ENCODE results near the gene UBXN2A. TPM values are rescaled to one million over a fixed set of nuclear protein-coding genes. Genes with fewer than 3 reads are reported as not detected.

The UBXN2A gene
- total and polyA plus RNA-seq, 4 experiments from 2014 or later = 9.7 to 15.0 (median 13.4) TPM

DNA sequence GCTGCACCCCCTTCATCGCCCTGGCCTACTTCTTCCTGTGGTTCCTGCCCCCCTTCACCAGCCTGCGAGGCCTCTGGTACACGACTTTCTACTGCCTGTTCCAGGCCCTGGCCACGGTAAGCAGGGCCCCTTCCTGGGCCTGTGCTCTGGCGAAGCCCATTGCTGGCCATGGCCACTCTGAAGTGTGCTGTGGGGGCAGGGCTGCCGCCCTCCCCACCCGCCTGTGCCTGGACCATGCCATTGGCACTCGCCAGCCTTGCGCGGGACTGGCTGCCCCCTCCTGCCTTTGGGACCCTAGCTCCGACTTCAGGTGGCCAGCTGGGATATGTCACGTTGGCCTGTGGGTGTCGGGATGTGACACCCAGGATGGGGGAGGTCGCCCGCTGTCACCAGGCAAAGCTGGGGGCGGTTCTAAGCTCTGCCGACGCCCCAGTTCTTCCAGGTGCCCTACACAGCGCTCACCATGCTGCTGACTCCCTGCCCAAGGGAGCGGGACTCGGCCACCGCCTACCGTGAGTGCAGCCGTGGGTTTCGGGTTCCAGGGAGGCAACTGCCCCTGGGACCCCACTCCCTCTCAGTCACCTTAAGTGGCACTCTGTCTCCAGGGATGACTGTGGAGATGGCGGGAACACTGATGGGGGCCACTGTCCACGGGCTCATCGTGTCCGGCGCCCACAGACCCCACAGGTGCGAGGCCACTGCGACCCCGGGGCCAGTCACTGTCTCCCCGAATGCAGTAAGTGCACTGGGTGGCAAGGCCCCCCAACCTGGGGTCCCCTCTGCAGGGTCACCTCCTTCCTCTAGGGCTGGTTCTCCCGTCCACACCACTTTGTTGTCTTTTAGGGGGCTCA, 76.8 kb downstream of the UBXN2A start:
- POLR2A ChIA-PET (ENCODE audit: partially characterized antibody) = interaction anchor here (0.7 kb wide), 1 partner anchor 90 kb away, joined by 3 read pairs; the partner anchor contains the start of gene ATAD2B

GRCh38 chr2:24017711-24018110, 77.4 kb downstream of the UBXN2A start:
- intact Hi-C loops (cut with micrococcal nuclease) = no loop called here
- CTCF ChIA-PET (ENCODE audit: partially characterized antibody) = no interaction called here

More for the DNA sequence above, 76.8 kb downstream of the UBXN2A start:
- Mint-ChIP-seq H3K27ac (no peak overlapping the region), H3K27me3 (peaks cover 8 to 10% of the 10 kb centered on the region in 2 donors), H3K36me3 (peaks cover 0 to 3% of the 10 kb centered on the region in 2 donors), H3K9me3 (no peaks in the 10 kb centered on the region), H3K4me1 (no peaks in the 10 kb centered on the region), H3K4me3 (no peak overlapping the region)
- H3K9me3 ChIP-seq (ENCODE audit: control insufficient read depth in 1 of 2, low read length in 2 of 2) = no peaks in the 10 kb centered on the region
- no peaks in the 10 kb centered on the region for H3K4me1 ChIP-seq (ENCODE audit: insufficient read depth, low read length)
- intact Hi-C loops (cut with micrococcal nuclease) = no loop called here
- no peak overlapping the region for H3K27ac ChIP-seq (ENCODE audit: low read depth, low read length)
- no peak overlapping the region for H3K4me3 ChIP-seq (ENCODE audit: low read length in 2 of 2)
- DNase-seq = no peak
- CTCF ChIA-PET (ENCODE audit: partially characterized antibody) = no interaction called here
- no peaks in the 10 kb centered on the region for H3K27me3 ChIP-seq (ENCODE audit: insufficient read depth, low read length)
- no peaks in the 10 kb centered on the region for H3K36me3 ChIP-seq (ENCODE audit: insufficient read depth, low read length)

GRCh38 chr2:24018241-24018640, 78.0 kb downstream of the UBXN2A start:
- POLR2A ChIA-PET (ENCODE audit: partially characterized antibody) = no interaction called here
- H3K27ac ChIP-seq (ENCODE audit: low read depth, low read length) = no peak overlapping the region
- no peaks in the 10 kb centered on the region for H3K4me1 Mint-ChIP-seq
- no peak overlapping the region for H3K4me3 Mint-ChIP-seq
- peaks cover 2 to 7% of the 10 kb centered on the region in 2 donors for H3K27me3 Mint-ChIP-seq
- no peaks in the 10 kb centered on the region for H3K36me3 ChIP-seq (ENCODE audit: insufficient read depth, low read length)
- CTCF ChIA-PET (ENCODE audit: partially characterized antibody) = no interaction called here
- H3K27ac Mint-ChIP-seq = no peak overlapping the region
- H3K4me1 ChIP-seq (ENCODE audit: insufficient read depth, low read length) = no peaks in the 10 kb centered on the region
- DNase-seq = no peak
- H3K9me3 Mint-ChIP-seq = no peaks in the 10 kb centered on the region
- intact Hi-C loops (cut with micrococcal nuclease) = no loop called here
- H3K9me3 ChIP-seq (ENCODE audit: control insufficient read depth in 1 of 2, low read length in 2 of 2) = no peaks in the 10 kb centered on the region
- peaks cover 10 to 13% of the 10 kb centered on the region in 2 donors for H3K36me3 Mint-ChIP-seq
- no peak overlapping the region for H3K4me3 ChIP-seq (ENCODE audit: low read length in 2 of 2)
- H3K27me3 ChIP-seq (ENCODE audit: insufficient read depth, low read length) = no peaks in the 10 kb centered on the region

More at GRCh38 chr2:24017711-24018110, 77.4 kb downstream of the UBXN2A start:
- no peak overlapping the region for H3K4me3 Mint-ChIP-seq
- no peak overlapping the region for H3K4me3 ChIP-seq (ENCODE audit: low read length in 2 of 2)
- H3K27ac ChIP-seq (ENCODE audit: low read depth, low read length) = no peak overlapping the region
- no peaks in the 10 kb centered on the region for H3K9me3 ChIP-seq (ENCODE audit: control insufficient read depth in 1 of 2, low read length in 2 of 2)
- no peaks in the 10 kb centered on the region for H3K36me3 ChIP-seq (ENCODE audit: insufficient read depth, low read length)
- no peak for DNase-seq
- peaks cover 2 to 7% of the 10 kb centered on the region in 2 donors for H3K27me3 Mint-ChIP-seq
- peaks cover 5 to 8% of the 10 kb centered on the region in 2 donors for H3K36me3 Mint-ChIP-seq
- H3K4me1 Mint-ChIP-seq = no peaks in the 10 kb centered on the region
- no peaks in the 10 kb centered on the region for H3K9me3 Mint-ChIP-seq
- H3K27ac Mint-ChIP-seq = no peak overlapping the region
- H3K27me3 ChIP-seq (ENCODE audit: insufficient read depth, low read length) = no peaks in the 10 kb centered on the region
- POLR2A ChIA-PET (ENCODE audit: partially characterized antibody) = no interaction called here
- no peaks in the 10 kb centered on the region for H3K4me1 ChIP-seq (ENCODE audit: insufficient read depth, low read length)

DNA sequence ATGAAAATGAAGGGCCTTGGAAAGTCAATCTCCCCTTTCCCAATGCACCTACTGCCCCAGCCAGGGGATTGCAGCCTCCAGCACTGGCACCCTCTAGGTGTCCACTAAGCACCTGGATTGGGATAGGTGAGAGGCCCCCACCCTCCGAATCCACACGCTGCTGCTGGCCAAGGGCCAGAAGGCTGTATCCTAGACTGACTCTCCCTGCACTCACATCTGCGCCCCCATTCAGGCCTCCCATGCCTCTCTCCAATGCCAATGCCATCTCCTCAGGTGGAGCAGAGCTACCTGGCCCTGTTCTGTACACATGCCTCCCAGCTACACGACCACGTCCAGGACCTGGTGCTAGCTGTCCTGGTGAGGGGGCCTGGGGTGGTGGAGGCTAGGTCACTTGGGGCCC, 79.5 kb downstream of the UBXN2A start:
- no peak overlapping the region for H3K4me3 Mint-ChIP-seq
- H3K36me3 ChIP-seq (ENCODE audit: insufficient read depth, low read length) = no peaks in the 10 kb centered on the region
- H3K4me1 Mint-ChIP-seq = no peaks in the 10 kb centered on the region
- H3K27me3 ChIP-seq (ENCODE audit: insufficient read depth, low read length) = no peaks in the 10 kb centered on the region
- H3K27me3 Mint-ChIP-seq = no peaks in the 10 kb centered on the region
- H3K36me3 Mint-ChIP-seq = peaks cover 18 to 19% of the 10 kb centered on the region in 2 donors
- ChIA-PET POLR2A (ENCODE audit: partially characterized antibody) (no interaction called here), CTCF (ENCODE audit: partially characterized antibody) (no interaction called here)
- peak overlapping the region in 1 of 7 donors; percentile 51 for H3K27ac Mint-ChIP-seq
- H3K9me3 ChIP-seq (ENCODE audit: control insufficient read depth in 1 of 2, low read length in 2 of 2) = no peaks in the 10 kb centered on the region
- no peak for DNase-seq
- no peaks in the 10 kb centered on the region for H3K9me3 Mint-ChIP-seq
- H3K27ac ChIP-seq (ENCODE audit: low read depth, low read length) = no peak overlapping the region
- intact Hi-C loops (cut with micrococcal nuclease) = no loop called here
- no peaks in the 10 kb centered on the region for H3K4me1 ChIP-seq (ENCODE audit: insufficient read depth, low read length)
- H3K4me3 ChIP-seq (ENCODE audit: low read length in 2 of 2) = no peak overlapping the region

DNA sequence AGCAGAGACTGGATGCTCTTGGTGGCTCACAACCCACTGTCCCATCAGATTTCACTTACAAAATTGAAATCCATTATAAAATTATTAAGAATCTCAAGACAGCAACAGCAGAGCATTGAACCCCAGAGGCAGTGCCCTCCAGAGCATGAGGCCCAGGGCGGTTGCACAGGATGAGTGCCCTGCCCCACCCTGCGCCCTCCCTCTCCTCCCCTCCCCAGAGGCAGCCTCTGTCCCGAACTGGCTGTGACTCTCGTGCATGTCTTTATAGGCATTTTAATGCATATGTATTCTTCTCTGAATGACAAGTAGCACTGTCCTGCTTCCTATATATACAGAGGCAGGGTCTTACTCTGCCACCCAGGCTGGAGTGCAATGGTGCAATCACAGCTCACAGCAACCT, 80.0 kb downstream of the UBXN2A start:
- H3K36me3 Mint-ChIP-seq = peaks cover 22% of the 10 kb centered on the region in 2 donors
- no peak overlapping the region for H3K27ac Mint-ChIP-seq
- Histone ChIP-seq H3K27ac (ENCODE audit: low read depth, low read length) (no peak overlapping the region), H3K27me3 (ENCODE audit: insufficient read depth, low read length) (no peaks in the 10 kb centered on the region), H3K4me1 (ENCODE audit: insufficient read depth, low read length) (no peaks in the 10 kb centered on the region), H3K4me3 (ENCODE audit: low read length in 2 of 2) (no peak overlapping the region), H3K9me3 (ENCODE audit: control insufficient read depth in 1 of 2, low read length in 2 of 2) (no peaks in the 10 kb centered on the region), H3K36me3 (ENCODE audit: insufficient read depth, low read length) (no peaks in the 10 kb centered on the region)
- DNase-seq = no peak
- no peaks in the 10 kb centered on the region for H3K9me3 Mint-ChIP-seq
- intact Hi-C loops (cut with micrococcal nuclease) = no loop called here
- CTCF ChIA-PET (ENCODE audit: partially characterized antibody) = no interaction called here
- POLR2A ChIA-PET (ENCODE audit: partially characterized antibody) = no interaction called here
- H3K4me3 Mint-ChIP-seq = no peak overlapping the region
- H3K27me3 Mint-ChIP-seq = no peaks in the 10 kb centered on the region
- H3K4me1 Mint-ChIP-seq = no peaks in the 10 kb centered on the region

- CTCF ChIA-PET (ENCODE audit: partially characterized antibody) = no interaction called here
- Histone ChIP-seq H3K4me1 (ENCODE audit: insufficient read depth, low read length) (no peaks in the 10 kb centered on the region), H3K27ac (ENCODE audit: low read depth, low read length) (no peak overlapping the region), H3K4me3 (ENCODE audit: low read length in 2 of 2) (no peak overlapping the region), H3K27me3 (ENCODE audit: insufficient read depth, low read length) (no peaks in the 10 kb centered on the region), H3K36me3 (ENCODE audit: insufficient read depth, low read length) (peaks cover 1% of the 10 kb centered on the region), H3K9me3 (ENCODE audit: control insufficient read depth in 1 of 2, low read length in 2 of 2) (no peaks in the 10 kb centered on the region)
- intact Hi-C loops (cut with micrococcal nuclease) = no loop called here
- Mint-ChIP-seq H3K4me3 (no peak overlapping the region), H3K36me3 (peaks cover 26 to 33% of the 10 kb centered on the region in 2 donors), H3K4me1 (no peaks in the 10 kb centered on the region), H3K27me3 (no peaks in the 10 kb centered on the region), H3K9me3 (no peaks in the 10 kb centered on the region), H3K27ac (no peak overlapping the region)
- POLR2A ChIA-PET (ENCODE audit: partially characterized antibody) = no interaction called here
- peak in 1 of 5 donors; percentile 8 for DNase-seq
Measured at GRCh38 chr2:24021122-24021998, 81.1 kb downstream of the UBXN2A start.

GRCh38 chr2:24022324-24022974, 82.2 kb downstream of the UBXN2A start:
- Mint-ChIP-seq H3K9me3 (no peaks in the 10 kb centered on the region), H3K4me3 (no peak overlapping the region), H3K36me3 (peaks cover 30 to 39% of the 10 kb centered on the region in 2 donors), H3K27me3 (no peaks in the 10 kb centered on the region), H3K27ac (no peak overlapping the region), H3K4me1 (no peaks in the 10 kb centered on the region)
- H3K4me1 ChIP-seq (ENCODE audit: insufficient read depth, low read length) = no peaks in the 10 kb centered on the region
- no peaks in the 10 kb centered on the region for H3K9me3 ChIP-seq (ENCODE audit: control insufficient read depth in 1 of 2, low read length in 2 of 2)
- CTCF ChIA-PET (ENCODE audit: partially characterized antibody) = interaction anchor here (0.6 kb wide), 1 partner anchor 11 kb away, joined by 3 read pairs; no protein-coding TSS in a partner anchor
- DNase-seq = no peak
- no peaks in the 10 kb centered on the region for H3K27me3 ChIP-seq (ENCODE audit: insufficient read depth, low read length)
- no peak overlapping the region for H3K27ac ChIP-seq (ENCODE audit: low read depth, low read length)
- POLR2A ChIA-PET (ENCODE audit: partially characterized antibody) = no interaction called here
- H3K4me3 ChIP-seq (ENCODE audit: low read length in 2 of 2) = no peak overlapping the region
- peaks cover 6% of the 10 kb centered on the region for H3K36me3 ChIP-seq (ENCODE audit: insufficient read depth, low read length)
- intact Hi-C loops (cut with micrococcal nuclease) = no loop called here

Measured in CD4-positive, alpha-beta memory T cell (primary cell).